CD1c-positive myeloid dendritic cell (primary cell): ENCODE data around the gene OPCML.

Experiments
- DNase-seq: peaks from one replicate; pipeline ENCODE4 v3.0.0-alpha.2; 2016; ENCODE audit errors: extremely low spot score

OPCML gene

DNA sequence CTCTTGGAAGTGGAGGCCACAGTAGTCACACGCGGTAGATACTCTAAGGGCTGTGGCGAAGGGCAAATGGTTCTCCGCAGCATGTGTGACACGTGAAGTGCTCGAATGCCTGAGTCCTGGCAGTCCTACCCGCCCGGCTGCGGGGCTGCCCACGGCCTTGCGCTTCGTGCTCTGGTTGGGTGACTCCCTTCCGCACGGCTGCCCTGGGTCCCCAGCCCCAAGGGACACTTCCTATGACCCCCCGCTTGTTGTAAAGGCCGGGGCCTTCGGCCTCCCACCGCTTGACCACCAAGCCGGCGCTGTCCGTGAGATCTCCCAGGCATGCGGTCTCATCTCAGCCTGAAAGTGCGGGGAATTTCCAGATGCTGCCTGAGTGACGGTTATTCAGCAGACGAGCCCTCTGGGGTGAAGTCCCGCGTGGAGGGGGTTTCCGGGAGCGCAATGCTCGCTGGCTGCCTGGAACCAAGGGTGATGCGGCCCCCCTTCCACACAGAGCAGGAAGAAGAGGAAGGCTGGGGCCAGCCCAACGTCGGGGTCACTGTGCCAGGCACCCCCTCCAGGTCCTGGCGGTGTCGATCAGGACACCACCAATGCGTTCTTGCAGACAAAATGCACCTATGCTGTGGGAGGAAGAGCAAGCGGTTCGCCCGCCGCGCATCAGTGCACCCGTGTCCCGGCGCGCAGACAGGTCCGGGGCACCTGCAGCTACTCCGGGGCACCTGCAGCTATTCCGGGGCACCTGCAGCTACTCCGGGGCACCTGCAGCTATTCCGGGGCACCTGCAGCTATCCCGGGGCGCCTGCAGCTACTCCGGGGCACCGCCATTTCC lies 171.2 kb downstream of the OPCML start:
- DNase-seq: no peak

DNA sequence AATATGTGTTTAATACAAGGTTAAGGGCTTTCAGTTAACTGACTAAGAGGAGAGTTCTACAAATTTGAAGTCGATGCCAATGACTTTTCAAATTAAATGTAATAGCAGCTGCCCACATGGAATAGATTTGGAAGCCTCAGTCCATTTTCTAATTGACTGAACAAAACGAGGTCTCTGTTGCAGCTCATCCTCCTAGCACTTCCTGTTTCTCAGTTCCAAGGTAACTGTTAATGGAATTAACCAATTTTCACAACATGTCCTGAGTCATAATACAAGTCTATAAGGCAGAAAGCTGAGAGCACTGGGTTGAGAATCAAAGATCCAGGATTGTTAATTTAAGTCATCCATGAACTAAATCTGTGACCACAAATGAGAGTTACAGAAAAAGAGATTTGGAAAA lies 177.2 kb downstream of the OPCML start:
- DNase-seq: no peak

DNA sequence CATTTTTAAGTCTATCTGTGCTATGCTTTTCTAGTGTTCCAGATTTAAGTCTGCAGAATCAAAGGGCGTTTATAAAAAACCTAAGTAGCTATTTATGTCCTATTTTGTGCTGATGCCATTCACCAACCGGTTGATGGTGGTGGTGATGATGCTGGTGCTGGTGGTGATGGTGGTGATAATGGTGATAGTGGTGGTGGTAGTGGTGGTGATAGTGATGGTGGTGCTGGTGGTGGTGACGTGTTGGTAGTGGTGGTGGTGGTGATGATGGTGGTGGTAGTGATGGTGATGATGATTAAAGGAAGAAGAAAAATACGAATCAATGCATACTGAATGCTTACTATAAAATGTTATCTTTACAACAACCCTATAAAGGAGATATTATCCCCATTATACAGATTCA lies 178.2 kb downstream of the OPCML start:
- no peak for DNase-seq

DNA sequence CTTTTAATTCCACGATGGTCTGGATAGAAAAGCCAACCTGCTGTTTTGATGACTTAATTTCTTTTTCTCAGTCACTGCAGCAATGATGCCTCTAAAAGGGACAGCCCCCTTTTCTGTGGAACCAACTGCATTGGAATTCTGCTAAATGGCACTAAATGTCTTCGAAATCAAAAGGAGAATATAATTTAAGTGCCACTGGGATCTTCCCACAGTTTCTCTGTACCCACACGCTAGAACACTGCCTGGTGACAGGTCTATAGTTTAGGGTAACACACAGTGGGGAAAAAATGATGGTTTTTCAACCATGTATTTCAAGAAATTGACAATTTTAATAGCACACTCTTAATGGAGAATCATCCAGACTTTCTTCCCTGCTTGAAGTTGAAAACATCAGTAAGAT lies 182.3 kb downstream of the OPCML start:
- no peak for DNase-seq

DNA sequence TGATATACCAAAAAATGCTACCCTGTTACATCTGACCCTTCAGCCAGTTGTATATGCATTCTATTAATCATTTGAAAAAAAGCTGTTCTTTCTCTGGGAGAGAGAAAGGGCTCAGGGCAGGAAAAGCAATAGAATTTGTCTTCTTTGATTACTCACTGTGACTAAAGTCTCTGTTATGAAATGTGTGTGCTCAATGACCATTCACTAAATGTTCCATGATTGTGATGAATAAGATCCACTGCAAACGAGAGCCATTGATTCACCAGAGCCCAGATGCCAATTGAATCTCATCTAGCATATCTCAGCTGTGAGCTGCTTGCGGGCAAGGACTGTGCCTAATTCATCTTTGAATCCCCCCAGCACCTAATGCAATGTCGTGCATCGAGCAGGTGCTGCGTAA lies 184.3 kb downstream of the OPCML start:
- no peak for DNase-seq

DNA sequence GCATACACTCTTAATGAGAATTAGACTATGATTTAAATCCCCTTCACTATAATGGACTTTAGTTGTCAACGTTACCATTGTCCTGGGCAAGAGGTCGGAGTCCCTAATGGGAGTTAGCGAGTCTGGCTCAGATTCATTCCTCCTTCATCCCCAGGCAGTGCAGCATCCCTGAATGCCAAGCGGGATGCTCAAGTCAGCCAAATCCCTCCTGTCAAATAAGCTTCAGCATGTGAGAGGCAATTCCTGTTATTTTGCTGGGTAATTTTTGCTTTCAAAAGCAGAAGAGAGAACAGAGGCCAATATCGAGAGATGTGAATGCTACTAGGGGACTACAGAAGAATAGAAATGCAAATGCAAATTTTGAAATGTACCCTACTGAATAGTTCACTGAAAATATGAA lies 186.2 kb downstream of the OPCML start:
- DNase-seq: no peak

DNA sequence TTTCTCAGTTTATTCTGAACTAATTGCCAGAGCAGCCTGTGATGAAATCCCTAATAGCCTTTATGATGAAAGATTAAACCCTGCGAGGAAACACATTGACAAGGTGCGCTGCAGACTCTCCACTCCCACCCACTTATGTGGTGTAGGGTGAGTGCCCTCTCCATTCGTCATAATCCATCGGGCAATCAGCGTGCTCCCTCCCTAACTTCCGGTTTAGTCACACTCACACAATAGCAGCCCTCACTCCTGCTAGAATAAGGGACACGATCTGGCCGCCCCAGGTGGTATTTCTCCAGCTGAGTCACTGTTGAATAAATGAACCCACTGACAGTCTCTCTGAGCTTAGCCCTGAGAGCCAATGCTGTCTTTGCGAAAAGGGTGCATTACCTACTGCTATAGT lies 188.3 kb downstream of the OPCML start:
- no peak for DNase-seq

DNA sequence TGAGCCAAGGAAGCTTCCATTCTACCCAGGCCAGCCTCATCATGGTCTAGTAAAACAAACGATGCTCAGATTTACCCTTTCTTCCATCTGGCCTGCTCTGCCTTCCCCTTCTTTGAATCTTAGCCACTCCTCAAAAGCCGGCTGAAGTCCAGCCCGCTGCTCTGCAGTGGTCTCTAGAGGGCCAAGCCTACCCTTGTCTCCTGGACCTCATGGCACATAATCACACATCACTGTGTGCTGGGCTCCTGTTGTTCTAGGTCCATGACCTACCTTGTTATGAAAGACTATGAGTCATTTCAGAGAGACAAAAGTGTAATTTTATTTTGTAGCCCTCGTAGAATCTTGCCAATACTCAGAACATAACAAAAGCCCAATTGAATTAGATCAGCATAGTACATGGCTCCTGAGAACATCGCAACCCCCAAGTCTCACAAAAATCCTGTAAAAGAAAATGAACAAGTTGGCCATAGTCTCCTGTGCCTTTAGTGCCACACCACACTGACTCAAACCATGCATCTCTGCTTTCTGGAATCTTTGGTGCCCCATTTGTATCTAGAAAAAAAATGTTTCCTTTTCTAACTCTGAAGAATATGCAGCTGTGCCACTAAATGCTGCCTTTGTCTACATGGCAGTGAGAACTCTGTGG lies 192.7 kb downstream of the OPCML start:
- DNase-seq: no peak

DNA sequence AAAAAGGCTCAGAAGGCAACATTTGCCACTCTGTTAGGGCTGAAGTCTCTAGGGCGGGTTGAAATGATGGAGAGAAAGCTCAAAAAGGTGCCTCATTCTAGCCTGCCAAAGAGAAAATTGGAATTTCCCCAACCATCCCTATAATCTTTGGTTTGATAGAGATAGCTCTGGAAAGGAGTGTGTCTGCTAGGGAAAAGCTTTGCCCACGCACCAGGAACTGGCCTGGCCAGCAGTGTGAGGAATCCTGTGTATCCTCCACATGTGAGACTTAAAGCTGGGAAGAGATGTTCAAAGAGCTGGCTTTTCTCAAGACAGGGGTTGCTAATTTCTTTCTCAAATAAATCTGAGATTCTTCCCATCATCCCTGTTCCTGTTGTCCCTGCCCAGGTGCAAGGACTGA lies 193.7 kb downstream of the OPCML start:
- DNase-seq: no peak

DNA sequence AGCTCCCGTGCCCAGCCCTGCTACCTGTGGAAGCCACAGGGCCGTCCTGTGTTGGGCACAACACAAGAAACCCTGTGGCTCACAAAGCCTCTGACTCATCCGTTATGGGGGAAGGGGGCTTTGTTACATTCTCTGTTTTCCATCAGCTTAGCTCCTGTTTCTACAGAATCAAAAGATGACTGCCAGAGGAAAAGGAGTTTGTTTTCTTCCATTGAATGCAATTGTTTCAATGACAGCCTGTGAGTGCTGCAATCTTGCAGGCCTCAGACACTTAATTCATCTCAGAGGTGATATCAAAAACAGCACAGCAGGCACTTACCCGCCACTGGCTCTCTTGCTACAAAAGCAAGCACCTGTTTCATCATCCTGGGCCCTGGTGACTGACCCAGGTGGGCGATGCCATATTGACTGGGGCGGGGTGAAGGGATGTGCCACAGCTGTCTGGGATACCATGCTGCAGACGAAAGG lies 194.3 kb downstream of the OPCML start:
- no peak for DNase-seq

DNA sequence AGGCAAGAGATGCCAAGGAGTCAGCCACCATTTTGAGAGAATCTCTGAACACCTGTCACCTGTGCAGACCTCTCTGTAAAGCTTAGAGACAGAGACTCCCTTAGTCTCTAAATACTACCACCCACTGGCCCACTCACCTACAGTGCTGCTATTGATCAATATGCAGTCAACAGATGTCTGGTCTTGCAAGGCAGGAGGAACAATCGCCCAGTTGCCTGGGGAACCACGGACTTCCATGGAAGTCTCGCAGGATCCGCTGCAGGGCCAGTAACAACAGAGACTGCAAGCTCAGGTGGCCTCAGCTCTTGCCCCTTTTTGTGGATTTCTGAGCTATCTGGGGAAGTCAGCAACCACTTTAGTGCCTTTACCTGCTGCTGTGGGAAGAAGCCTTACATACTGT lies 195.1 kb downstream of the OPCML start:
- DNase-seq: no peak

DNA sequence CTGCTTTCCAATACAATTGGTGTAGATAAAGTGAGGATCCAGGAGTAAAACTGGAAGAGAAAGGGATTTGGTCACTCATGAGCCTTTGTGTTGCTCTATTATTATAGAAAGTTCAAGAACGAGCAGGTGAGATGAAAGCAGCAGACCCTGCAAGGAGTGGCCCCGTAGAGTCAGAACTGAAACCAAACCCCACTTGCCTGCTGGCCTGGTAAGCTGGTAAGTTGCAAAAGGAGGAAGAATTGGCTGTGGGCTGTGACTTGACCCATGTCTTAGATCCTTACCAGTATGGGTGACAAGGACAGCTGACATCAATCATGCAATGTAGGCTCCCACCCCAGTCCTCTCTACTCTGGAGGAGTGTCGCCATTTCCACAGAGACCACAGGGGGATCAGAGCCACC lies 201.3 kb downstream of the OPCML start:
- no peak for DNase-seq

DNA sequence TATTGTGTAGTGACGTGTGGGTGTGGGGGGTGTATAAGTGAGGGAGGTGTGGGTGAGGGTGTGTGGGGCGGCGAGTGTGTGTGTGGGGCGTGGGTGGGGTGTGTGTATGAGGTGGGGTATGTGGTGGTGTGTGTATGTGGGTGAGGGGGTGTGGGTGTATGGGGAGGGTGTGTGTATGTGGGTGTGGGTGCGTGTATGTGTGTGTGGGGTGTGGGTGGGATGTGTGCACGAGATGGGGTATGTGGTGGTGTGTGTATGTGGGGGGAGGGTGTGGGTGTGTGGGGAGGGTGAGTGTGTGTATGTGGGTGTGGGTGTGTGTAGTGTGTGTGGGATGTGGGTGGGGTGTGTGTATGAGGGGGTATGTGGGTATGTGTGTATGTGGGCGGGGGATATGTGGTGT lies 205.5 kb downstream of the OPCML start:
- DNase-seq: no peak

DNA sequence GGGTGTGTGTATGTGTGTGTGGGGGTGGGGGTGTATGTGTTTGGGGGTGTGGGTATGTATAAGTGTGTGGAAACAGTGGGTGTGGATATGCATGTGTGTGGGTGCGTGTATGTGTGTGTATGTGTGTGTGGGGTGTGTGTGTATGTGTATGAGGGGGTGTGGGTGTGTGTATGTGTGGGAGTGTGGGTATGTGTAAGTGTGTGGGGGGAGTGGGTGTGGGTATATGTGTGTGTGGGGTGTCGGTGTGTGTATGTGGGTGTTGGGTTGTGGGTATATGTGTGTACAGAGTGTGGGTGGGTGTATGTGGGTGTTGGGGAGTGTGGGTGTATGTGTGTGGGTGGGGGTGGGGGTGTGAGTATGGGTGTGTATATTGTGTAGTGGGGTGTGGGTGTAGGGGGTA lies 206.0 kb downstream of the OPCML start:
- no peak for DNase-seq

DNA sequence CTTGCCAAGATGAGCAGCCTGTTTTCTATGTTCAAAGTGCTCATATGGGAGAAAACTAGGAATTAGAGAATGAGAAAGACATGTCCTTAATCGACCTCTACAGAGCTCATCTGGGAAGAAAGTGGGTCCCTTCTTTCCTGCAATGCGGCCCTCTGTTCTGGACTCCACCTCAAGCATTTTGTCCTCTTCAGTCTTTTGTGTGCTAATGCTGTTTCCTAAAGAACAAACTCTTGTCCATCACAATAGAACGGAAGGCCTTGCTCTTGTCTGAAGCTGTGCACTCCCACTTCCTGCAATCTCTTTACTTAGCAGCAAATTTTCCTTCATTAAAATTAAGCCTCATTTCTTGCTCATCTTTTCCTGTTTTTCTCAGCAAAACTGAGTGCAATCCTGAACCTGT lies 206.6 kb downstream of the OPCML start:
- DNase-seq: no peak

DNA sequence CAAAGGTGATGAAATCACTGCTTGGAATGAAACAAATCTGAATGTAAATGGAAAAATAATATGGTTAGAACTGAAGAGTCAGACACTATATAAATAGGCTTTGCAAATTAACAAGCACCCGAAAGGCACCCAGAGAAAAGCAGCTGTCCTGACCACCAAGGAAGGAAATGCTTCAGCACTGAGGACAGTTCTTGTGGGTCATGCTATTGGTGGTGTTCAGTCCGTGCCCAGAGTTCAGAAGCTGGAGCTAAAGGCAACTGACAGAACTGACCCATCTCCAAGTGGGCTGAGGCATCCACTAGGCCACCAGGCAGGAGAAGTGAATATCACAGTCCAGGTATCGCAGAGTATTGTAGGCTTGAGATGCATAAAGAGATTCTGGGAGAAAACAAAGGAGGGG lies 208.9 kb downstream of the OPCML start:
- no peak for DNase-seq

DNA sequence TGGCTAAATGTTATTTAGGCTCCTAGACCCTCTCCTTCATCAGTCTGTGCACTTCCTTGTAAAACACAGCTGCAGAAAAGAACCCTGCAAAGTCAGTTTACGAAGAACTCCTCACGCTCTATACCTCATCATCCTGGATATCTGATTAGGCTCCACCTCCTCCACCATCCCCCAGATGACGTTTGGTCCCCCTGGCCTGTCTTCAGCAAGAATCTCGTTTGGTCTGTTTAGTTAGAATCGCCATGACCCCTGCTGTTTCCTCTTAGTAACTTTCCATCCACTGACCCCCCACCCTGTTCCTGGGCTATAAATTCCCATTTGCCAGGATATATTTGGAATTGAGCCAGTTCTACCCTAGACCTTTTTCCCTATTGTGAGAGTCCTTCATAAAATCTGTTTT lies 214.1 kb downstream of the OPCML start:
- no peak for DNase-seq

DNA sequence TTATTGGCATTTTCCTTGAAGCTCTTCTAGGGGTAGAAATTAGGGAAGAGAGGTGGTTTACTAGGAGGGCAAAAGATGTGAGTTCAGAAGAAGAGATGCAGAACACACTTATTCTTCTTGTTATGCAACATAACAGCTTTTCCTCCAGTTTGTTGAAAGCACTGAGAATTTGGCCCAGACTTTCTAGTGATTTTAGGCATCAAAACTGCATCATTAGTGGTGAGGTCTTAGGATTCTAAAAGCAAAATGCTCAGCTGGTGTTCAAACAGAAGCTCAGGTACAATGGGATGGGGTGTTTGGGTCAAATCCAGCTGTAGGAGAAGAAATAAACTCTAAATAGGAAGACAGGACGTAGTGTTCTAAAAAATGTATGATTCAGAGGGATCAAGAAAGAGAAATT lies 221.1 kb downstream of the OPCML start:
- DNase-seq: no peak

DNA sequence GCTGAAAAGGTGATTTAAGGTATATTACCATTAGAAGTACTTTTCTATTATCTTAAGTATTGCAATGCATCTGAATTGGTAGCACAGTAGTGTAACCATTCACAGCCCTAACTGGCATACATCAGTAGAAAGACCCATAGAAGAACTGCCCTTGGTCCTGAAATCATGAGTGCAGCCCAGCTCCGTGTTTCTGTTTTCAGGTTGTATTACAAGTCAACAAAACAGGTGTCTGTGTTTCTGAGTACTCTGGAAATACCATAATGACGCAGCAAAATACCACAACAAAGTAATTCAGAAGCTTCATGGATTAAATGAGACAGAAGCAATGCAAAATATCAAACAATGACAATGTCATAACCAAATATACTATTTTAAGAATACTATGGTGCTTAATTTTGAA lies 226.3 kb downstream of the OPCML start:
- no peak for DNase-seq

DNA sequence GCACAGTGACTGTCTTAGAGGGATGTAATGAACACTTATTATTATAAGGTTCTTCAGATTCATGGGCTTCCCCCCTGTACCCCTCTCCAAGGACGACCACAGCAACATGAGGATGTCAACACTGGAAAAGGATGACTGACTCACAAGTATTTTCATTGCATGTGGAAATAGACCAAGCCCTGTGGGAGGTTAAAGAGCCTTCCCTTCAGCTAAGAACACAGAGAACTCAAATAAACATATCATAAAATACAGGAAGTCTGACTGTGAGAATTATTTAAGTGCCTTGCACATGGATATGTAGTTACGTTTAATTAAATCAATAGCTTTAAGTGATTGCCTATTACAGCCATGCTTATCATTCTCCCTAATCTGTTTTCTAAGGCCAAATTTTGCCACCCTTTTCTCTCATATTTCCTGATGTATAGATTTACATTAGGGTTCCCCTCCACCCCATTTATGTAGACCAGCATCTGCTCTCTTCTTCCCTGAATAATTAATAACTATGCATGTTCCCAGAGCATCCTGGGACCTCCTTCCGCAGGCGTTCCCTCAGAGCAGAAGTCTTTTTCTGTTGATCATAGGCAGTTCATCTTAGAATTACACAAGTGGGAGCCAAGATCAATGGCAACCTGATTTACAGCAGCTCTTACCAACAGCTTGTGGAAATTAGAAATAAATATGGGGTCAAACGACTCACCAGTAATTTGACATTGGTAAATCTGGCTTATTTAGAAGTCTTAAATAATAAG lies 226.9 kb downstream of the OPCML start:
- DNase-seq: no peak

DNA sequence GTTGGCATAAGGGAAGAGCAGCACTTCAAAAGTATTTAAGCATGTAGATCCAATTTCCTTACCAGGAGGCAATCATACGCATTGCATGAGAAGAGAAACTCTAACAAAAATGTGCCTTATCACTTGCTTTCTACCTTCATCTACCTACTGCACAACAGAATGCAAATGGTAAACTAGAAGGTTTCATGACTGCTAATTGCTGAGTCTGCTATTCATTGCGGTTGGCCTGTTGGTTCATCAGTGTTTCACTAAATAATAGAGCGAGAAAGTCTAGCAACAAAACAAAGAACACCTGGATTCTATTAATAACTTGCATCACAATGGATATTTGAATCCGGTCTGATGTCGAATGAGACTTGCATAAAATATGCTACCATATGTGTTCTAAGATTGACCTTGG lies 229.0 kb downstream of the OPCML start:
- no peak for DNase-seq

DNA sequence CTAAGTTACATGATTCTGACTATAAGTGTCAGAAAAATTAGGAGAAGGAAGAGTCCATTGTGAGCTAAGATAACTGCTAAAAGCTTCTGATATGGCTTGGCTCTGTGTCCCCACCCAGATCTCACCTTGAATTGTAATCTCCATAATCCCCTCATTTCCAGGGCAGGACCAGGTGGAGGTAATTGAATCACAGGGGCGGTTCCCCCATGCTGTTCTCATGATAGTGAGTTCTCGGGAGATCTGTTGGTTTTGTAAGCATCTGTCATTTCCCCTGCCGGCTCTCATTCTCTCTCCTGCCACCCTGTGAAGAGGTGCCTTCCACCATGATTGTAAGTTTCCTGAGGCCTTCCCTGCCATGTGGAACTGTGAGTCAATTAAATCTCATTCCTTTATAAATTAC lies 230.2 kb downstream of the OPCML start:
- no peak for DNase-seq

DNA sequence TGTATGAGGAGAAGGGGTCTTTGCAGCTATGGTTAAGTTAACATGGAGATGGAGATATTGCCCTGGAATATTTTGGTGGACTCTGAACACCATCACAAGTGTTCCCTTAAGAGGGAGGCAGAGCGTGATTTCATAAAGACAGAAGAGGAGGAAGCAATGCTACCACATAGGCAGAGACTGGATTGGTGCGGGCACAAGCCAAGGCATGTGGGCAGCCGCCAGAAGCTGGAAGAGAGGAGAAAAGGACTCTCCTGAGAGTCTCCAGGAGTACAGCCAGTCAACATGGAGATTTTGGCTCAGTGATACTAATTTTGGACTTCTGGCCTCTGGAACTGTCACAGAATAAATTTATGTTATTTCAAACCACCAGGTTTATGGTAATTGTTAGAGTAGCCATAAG lies 231.6 kb downstream of the OPCML start:
- DNase-seq: no peak
